Bronchial epithelial cell (primary cell): ENCODE measurements around the gene FASN. TPM values are rescaled to one million over a fixed set of nuclear protein-coding genes. Genes with fewer than 3 reads are reported as not detected.
"Not testable (repeated sequence)": the region's sequence is repeated elsewhere in the genome, so short reads cannot be mapped to it uniquely, and the experiment has no call there.

Experiments used
- DNase-seq: peaks from one replicate; pipeline ENCODE4 v3.0.0-alpha.2; 2010; ENCODE audit warnings: low read depth
- FAIRE-seq: peaks from 2 replicates; lab custom pipeline; 2011; peaks lifted over from hg19 to GRCh38; lab: Jason Lieb, UNC
- H3K27me3 ChIP-seq: 2 replicates; pipeline ENCODE4 v1.5.1; 2011; ENCODE audit warnings: low read length; ENCODE audit not compliant: control insufficient read depth, insufficient read depth
- H3K36me3 ChIP-seq: 2 replicates; pipeline ENCODE4 v1.5.1; 2011; ENCODE audit warnings: low read length; ENCODE audit not compliant: control insufficient read depth, insufficient read depth
- H3K4me3 ChIP-seq: 2 replicates; pipeline ENCODE4 v1.5.1; 2011; ENCODE audit warnings: mild to moderate bottlenecking, low read depth, low read length, control low read depth
- CTCF ChIP-seq: IDR thresholded peaks from 2 replicates; pipeline ENCODE4 v1.5.1; 2011; ENCODE audit warnings: mild to moderate bottlenecking, moderate library complexity, low read length, control low read depth, inconsistent platforms; ENCODE audit not compliant: insufficient read depth, severe bottlenecking
- total RNA-seq: library from RNA; depleted of rRNA; stranded (reverse); fragments of >200 nt; gene quantifications from 2 replicates; pipeline ENCODE4 v1.2.1, GENCODE V29; 2014

The FASN gene
- total RNA-seq, result 37.1 and 38.5 TPM in 2 replicates

- peak; percentile 79 for DNase-seq
- Histone ChIP-seq H3K36me3 (peaks cover 25% of the 10 kb centered on the region), H3K27me3 (no peaks in the 10 kb centered on the region), H3K4me3 (peak within 1 kb of the TSS; percentile 84)
- no peak for FAIRE-seq
- TF ChIP-seq CTCF, result peak; percentile 63
Observed at GRCh38 chr17:82098169-82098938, at the start of gene FASN. FASN (minus strand) TSS chr17:82098236; CDS start chr17:82096445, 1,791 bp downstream.

GRCh38 chr17:82146663-82147654, 48.9 kb upstream of the FASN start:
- no peak for TF ChIP-seq CTCF
- Histone ChIP-seq H3K36me3 (peaks cover 2% of the 10 kb centered on the region), H3K27me3 (no peaks in the 10 kb centered on the region), H3K4me3 (no peak overlapping the region)
- DNase-seq (no peak), FAIRE-seq (peak; percentile 47)

- Histone ChIP-seq H3K36me3 (peaks cover 2% of the 10 kb centered on the region), H3K4me3 (no peak overlapping the region), H3K27me3 (no peaks in the 10 kb centered on the region)
- DNase-seq (no peak), FAIRE-seq (no peak)
- TF ChIP-seq CTCF, result no peak
Observed at GRCh38 chr17:82145550-82146155, 47.6 kb upstream of the FASN start.

GRCh38 chr17:82143333-82143732, 45.3 kb upstream of the FASN start:
- H3K27me3 ChIP-seq, result no peaks in the 10 kb centered on the region
- DNase-seq (no peak), FAIRE-seq (no peak)
- H3K4me3 ChIP-seq, result no peak overlapping the region
- no peaks in the 10 kb centered on the region for H3K36me3 ChIP-seq
- TF ChIP-seq CTCF, result no peak

- H3K36me3 ChIP-seq, H3K27me3 ChIP-seq, H3K4me3 ChIP-seq, FAIRE-seq, DNase-seq: not testable (repeated sequence)
Observed at GRCh38 chr17:82139961-82140360, 41.9 kb upstream of the FASN start.
